Gastroesophageal sphincter (tissue), 3 donors: ENCODE measurements around the gene GABRG3.

Source experiments
- EP300 ChIP-seq: sonication (generic); formaldehyde crosslinking; IDR thresholded peaks from one replicate; pipeline ENCODE4 v1.6.1; 2017; ENCODE audit warnings: antibody characterized with exemption, mild to moderate bottlenecking
- POLR2AphosphoS5 ChIP-seq: sonication (generic); formaldehyde crosslinking; IDR thresholded peaks from one replicate; pipeline ENCODE4 v1.6.1; 2017; ENCODE audit warnings: antibody characterized with exemption
- TF ChIP-seq, protein P1 (sequence below), 4 experiments: fragments of 200-600 bp in 2 of 4; fragments of 450-650 bp in 2 of 4; sonication (generic) in 1 of 4; IDR thresholded peaks; one replicate each; pipeline ENCODE4 v1.5.1; 2017 to 2019; ENCODE audit warnings: antibody characterized with exemption in 4 of 4, mild to moderate bottlenecking in 2 of 4, moderate library complexity in 2 of 4

DNA sequence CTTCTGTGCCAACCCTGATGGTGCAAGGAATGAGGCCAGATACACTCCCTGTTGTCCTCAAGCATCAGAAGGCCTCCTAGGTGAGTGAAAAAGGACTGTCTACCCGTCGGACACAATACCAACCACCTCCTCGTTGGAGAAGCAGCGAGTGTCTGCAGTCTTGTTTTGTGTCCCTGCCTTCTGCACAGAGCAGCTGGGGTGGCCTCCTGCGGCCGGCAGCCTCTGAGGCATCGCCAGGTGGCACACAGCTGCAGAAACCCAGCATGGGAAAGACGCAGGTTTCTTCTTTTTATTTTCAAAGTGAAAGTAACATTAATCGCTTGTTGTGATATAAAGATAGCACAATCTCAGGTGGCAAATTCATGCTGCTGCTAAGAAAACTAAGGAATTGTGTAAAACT, 618.3 kb downstream of the GABRG3 start:
- TF ChIP-seq, protein P1, sequence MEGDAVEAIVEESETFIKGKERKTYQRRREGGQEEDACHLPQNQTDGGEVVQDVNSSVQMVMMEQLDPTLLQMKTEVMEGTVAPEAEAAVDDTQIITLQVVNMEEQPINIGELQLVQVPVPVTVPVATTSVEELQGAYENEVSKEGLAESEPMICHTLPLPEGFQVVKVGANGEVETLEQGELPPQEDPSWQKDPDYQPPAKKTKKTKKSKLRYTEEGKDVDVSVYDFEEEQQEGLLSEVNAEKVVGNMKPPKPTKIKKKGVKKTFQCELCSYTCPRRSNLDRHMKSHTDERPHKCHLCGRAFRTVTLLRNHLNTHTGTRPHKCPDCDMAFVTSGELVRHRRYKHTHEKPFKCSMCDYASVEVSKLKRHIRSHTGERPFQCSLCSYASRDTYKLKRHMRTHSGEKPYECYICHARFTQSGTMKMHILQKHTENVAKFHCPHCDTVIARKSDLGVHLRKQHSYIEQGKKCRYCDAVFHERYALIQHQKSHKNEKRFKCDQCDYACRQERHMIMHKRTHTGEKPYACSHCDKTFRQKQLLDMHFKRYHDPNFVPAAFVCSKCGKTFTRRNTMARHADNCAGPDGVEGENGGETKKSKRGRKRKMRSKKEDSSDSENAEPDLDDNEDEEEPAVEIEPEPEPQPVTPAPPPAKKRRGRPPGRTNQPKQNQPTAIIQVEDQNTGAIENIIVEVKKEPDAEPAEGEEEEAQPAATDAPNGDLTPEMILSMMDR (IDR thresholded peaks at IDR 0.05) = no peak
- no peak for TF ChIP-seq POLR2AphosphoS5
- no peak for TF ChIP-seq EP300
